ENCODE data around the gene TTC7B. TPM values are rescaled to one million over a fixed set of nuclear protein-coding genes. Genes with fewer than 3 reads are reported as not detected.
A peak's percentile ranks its signal among the peaks of the same experiment; 100 is the strongest.

Gene TTC7B
- total and polyA plus RNA-seq, 9 of the 15 experiments (the other 6 are each of a cell fraction or from before 2014, with no cell fraction given), result 2.2 to 77.2 (median 36.7) TPM

DNA sequence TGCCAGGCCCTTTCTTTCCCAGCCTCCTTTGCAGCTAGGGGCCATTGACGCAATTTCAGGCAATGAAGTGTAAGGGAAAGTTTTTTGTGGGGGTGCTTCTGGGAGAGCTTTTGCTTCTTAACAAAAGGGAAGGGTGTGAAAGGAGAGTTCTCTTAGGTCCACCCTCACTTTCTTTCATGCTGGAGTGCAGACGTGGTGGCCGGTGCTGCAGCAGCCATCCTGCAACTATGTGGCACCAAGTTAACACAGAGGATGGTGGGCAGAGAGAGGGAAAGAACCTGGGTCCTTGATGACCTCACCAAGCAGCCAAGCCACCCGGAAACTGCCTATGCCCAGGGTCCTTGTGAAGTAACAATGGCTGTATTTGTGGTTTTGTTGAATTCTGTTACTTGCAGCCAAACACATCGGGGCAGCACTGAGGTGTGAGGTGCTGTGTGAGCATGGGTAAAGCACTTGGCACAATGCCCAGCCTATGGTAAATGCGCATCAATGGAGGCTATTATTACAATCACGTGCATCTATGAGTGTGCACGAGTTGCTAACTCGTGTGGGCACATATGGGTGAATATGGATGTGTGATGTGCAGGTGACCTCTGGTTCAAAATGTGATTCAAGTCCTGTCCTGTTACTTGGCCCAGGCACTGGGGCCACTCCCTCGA lies 296.8 kb downstream of the TTC7B start:
- H3K4me2 ChIP-seq (ENCODE audit: insufficient read depth, low read length), result no peak overlapping the region
- peaks cover 7 to 26% of the 10 kb centered on the region in 2 experiments for H3K4me1 ChIP-seq (replicated peaks in 1 of 2; ENCODE audit: control insufficient read depth in 2 of 2, insufficient read depth in 2 of 2, low read length in 2 of 2)
- no peaks in the 10 kb centered on the region for H3K79me2 ChIP-seq (ENCODE audit: control insufficient read depth, insufficient read depth, low read length)
- 27% methylated on average over 10 of the region's 10 CpGs for WGBS (ENCODE audit: insufficient coverage, low coverage, missing lambda C conversion rate)
- intact Hi-C loops (cut with micrococcal nuclease) (loop anchor here (5.0 kb wide), 1 partner anchor 217 kb away; no protein-coding TSS in a partner anchor), in situ Hi-C loops (cut with MboI) (no loop called here)
- FAIRE-seq, result no peak
- H3K36me3 ChIP-seq (ENCODE audit: control insufficient read depth, insufficient read depth, low read length), result no peaks in the 10 kb centered on the region
- H3K9me3 ChIP-seq (replicated peaks; ENCODE audit: control insufficient read depth, insufficient read depth, low read depth, low read length), result no peaks in the 10 kb centered on the region
- TF ChIP-seq FOXP1 (CRISPR knock-in tag; IDR thresholded peaks at IDR 0.05) (no peak), NFIC (IDR thresholded peaks at IDR 0.05) (peak; percentile 72), RBM25 (IDR thresholded peaks at IDR 0.05; ENCODE audit: low read depth, low read length, severe bottlenecking) (peak; percentile 68)
- no peak for ATAC-seq
- no peaks in the 10 kb centered on the region for H4K20me1 ChIP-seq (replicated peaks; ENCODE audit: control insufficient read depth, insufficient read depth, low read length)
- no peak overlapping the region for H3K9ac ChIP-seq (ENCODE audit: insufficient read depth in 1 of 2, low read depth in 2 of 2, low read length in 2 of 2)
- H3K4me3 ChIP-seq, result no peak overlapping the region
- POLR2A ChIA-PET, result no interaction called here
- no peak for DNase-seq (ENCODE audit: extremely low read depth in 1 of 4, low spot score in 3 of 4)
- H3K27ac ChIP-seq (ENCODE audit: extremely low read depth, low read depth, low read length), result no peak overlapping the region
- CTCF ChIA-PET (ENCODE audit: low intra/inter-chr PET ratio), result interaction anchor here (1.4 kb wide), 1 partner anchor 120 kb away, joined by 5 read pairs; no protein-coding TSS in a partner anchor
- H2AFZ ChIP-seq (ENCODE audit: low read depth, low read length), result no peak overlapping the region
- BruUV-seq (replicated peaks), result no TSS peak
- no peaks in the 10 kb centered on the region for H3K27me3 ChIP-seq (ENCODE audit: control insufficient read depth in 2 of 2, insufficient read depth in 2 of 2, low read length in 2 of 2)
- no peaks in the 10 kb centered on the region for H3K9me1 ChIP-seq (ENCODE audit: control insufficient read depth, insufficient read depth, low read length)

DNA sequence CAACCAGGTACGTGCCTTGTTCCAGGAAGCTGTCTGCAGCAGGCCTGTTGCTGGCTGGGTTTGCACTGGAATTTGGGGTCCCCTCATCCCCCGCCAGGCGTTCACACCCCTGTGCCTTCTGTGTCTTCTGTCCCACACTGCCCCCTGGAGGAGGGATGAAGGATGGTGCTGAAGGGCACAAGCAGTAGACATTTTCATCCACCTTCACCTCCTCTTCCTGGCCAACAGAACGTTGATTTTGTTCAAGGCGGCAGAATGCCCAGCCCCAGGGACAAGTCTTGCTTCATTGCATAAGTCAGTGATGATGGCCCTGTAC lies 297.3 kb downstream of the TTC7B start:
- intact Hi-C loops (cut with micrococcal nuclease), result loop anchor here (5.0 kb wide), 1 partner anchor 217 kb away; no protein-coding TSS in a partner anchor
- no peaks in the 10 kb centered on the region for H3K9me3 ChIP-seq (replicated peaks; ENCODE audit: control insufficient read depth, insufficient read depth, low read depth, low read length)
- no peak overlapping the region for H3K4me3 ChIP-seq
- CTCF ChIA-PET (ENCODE audit: low intra/inter-chr PET ratio), result interaction anchor here (1.4 kb wide), 1 partner anchor 119 kb away, joined by 5 read pairs; no protein-coding TSS in a partner anchor
- no peaks in the 10 kb centered on the region for H3K79me2 ChIP-seq (ENCODE audit: control insufficient read depth, insufficient read depth, low read length)
- no TSS peak for BruUV-seq (replicated peaks)
- no peaks in the 10 kb centered on the region for H3K9me1 ChIP-seq (ENCODE audit: control insufficient read depth, insufficient read depth, low read length)
- WGBS (ENCODE audit: insufficient coverage, low coverage, missing lambda C conversion rate), result 12% methylated on average over 5 of the region's 5 CpGs
- H3K36me3 ChIP-seq (ENCODE audit: control insufficient read depth, insufficient read depth, low read length), result no peaks in the 10 kb centered on the region
- no peaks in the 10 kb centered on the region for H3K27me3 ChIP-seq (ENCODE audit: control insufficient read depth in 2 of 2, insufficient read depth in 2 of 2, low read length in 2 of 2)
- no peak overlapping the region for H3K9ac ChIP-seq (ENCODE audit: insufficient read depth in 1 of 2, low read depth in 2 of 2, low read length in 2 of 2)
- in situ Hi-C loops (cut with MboI), result no loop called here
- H4K20me1 ChIP-seq (replicated peaks; ENCODE audit: control insufficient read depth, insufficient read depth, low read length), result no peaks in the 10 kb centered on the region
- H3K4me2 ChIP-seq (ENCODE audit: insufficient read depth, low read length), result no peak overlapping the region
- peaks cover 7 to 26% of the 10 kb centered on the region in 2 experiments for H3K4me1 ChIP-seq (replicated peaks in 1 of 2; ENCODE audit: control insufficient read depth in 2 of 2, insufficient read depth in 2 of 2, low read length in 2 of 2)
- H3K27ac ChIP-seq (ENCODE audit: extremely low read depth, low read depth, low read length), result no peak overlapping the region
- DNase-seq (ENCODE audit: extremely low read depth in 1 of 4, low spot score in 3 of 4) (peak; percentile 65 to 66 (median 65)), FAIRE-seq (peak; percentile 80), ATAC-seq (peak; percentile 86)
- H2AFZ ChIP-seq (ENCODE audit: low read depth, low read length), result no peak overlapping the region
- POLR2A ChIA-PET, result no interaction called here
- TF ChIP-seq TRIM24 (IDR thresholded peaks at IDR 0.05) (peak in 1 of 2 experiments; percentile 14; a peak in 1 of 4 replicates), YY1 (IDR thresholded peaks at IDR 0.05; ENCODE audit: borderline replicate concordance in 1 of 3, control insufficient read depth in 1 of 3, extremely low read depth in 1 of 3, insufficient read depth in 3 of 3, insufficient read length in 1 of 3, insufficient replicate concordance in 2 of 3, low read depth in 1 of 3, low read length in 2 of 3) (peak in 1 of 3 experiments; percentile 16), FOXJ3 (CRISPR knock-in tag; IDR thresholded peaks at IDR 0.05) (no peak), SOX6 (IDR thresholded peaks at IDR 0.05) (no peak), RAD21 (CRISPR knock-in tag; conservative IDR thresholded peaks at IDR 0.05 in 1 of 2, IDR thresholded peaks at IDR 0.05 in 1 of 2) (peak; percentile 47 to 65; a peak in 2 of 4 replicates)
- TF ChIP-seq, protein P1, sequence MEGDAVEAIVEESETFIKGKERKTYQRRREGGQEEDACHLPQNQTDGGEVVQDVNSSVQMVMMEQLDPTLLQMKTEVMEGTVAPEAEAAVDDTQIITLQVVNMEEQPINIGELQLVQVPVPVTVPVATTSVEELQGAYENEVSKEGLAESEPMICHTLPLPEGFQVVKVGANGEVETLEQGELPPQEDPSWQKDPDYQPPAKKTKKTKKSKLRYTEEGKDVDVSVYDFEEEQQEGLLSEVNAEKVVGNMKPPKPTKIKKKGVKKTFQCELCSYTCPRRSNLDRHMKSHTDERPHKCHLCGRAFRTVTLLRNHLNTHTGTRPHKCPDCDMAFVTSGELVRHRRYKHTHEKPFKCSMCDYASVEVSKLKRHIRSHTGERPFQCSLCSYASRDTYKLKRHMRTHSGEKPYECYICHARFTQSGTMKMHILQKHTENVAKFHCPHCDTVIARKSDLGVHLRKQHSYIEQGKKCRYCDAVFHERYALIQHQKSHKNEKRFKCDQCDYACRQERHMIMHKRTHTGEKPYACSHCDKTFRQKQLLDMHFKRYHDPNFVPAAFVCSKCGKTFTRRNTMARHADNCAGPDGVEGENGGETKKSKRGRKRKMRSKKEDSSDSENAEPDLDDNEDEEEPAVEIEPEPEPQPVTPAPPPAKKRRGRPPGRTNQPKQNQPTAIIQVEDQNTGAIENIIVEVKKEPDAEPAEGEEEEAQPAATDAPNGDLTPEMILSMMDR (IDR thresholded peaks at IDR 0.05 in 2 of 3, conservative IDR thresholded peaks at IDR 0.05 in 1 of 3; ENCODE audit: insufficient read depth in 2 of 3, low read depth in 1 of 3, low read length in 3 of 3), result peak; percentile 62 to 76 (median 62)
- TF ChIP-seq, protein P2, sequence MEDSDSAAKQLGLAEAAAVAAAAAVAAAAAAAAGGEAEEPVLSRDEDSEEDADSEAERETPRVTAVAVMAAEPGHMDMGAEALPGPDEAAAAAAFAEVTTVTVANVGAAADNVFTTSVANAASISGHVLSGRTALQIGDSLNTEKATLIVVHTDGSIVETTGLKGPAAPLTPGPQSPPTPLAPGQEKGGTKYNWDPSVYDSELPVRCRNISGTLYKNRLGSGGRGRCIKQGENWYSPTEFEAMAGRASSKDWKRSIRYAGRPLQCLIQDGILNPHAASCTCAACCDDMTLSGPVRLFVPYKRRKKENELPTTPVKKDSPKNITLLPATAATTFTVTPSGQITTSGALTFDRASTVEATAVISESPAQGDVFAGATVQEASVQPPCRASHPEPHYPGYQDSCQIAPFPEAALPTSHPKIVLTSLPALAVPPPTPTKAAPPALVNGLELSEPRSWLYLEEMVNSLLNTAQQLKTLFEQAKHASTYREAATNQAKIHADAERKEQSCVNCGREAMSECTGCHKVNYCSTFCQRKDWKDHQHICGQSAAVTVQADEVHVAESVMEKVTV (CRISPR knock-in tag; IDR thresholded peaks at IDR 0.05), result 0 out of 2 replicates have a peak, but pooled peaks have one; percentile 28

All from K562 (cell line).